SK-N-MC (cell line): ENCODE measurements around the gene USP31.
"Not testable (repeated sequence)": the region's sequence is repeated elsewhere in the genome, so short reads cannot be mapped to it uniquely, and the experiment has no call there.

ENCODE experiments used
- DNase-seq: peaks from one replicate; pipeline ENCODE4 v3.0.0-alpha.2; 2011; ENCODE audit warnings: low read depth, low spot score
- H3K27ac ChIP-seq: fragments of 200-600 bp; sonication (generic); 2 replicates; pipeline ENCODE4 v1.5.1; 2016; ENCODE audit warnings: mixed run types
- H3K36me3 ChIP-seq: fragments of 200-600 bp; sonication (generic); 2 replicates; pipeline ENCODE4 v1.6.1; 2017; ENCODE audit warnings: antibody characterized with exemption, low read length, mixed read lengths; ENCODE audit not compliant: insufficient read depth
- H3K4me3 ChIP-seq: fragments of 200-600 bp; sonication (generic); 2 replicates; pipeline ENCODE4 v1.5.1; 2016
- H3K9ac ChIP-seq: fragments of 200-600 bp; sonication (generic); 2 replicates; pipeline ENCODE4 v1.8.0; 2017; ENCODE audit warnings: mixed run types, mixed read lengths; ENCODE audit not compliant: insufficient read length
- H3K9me3 ChIP-seq: fragments of 200-600 bp; sonication (generic); 2 replicates; pipeline ENCODE4 v1.6.1; 2017; ENCODE audit warnings: low read depth, mild to moderate bottlenecking, antibody characterized with exemption, low read length, moderate library complexity, mixed read lengths
- EZH2 ChIP-seq: fragments of 200-600 bp; sonication (generic); IDR thresholded peaks from one replicate; pipeline ENCODE4 v1.6.1; 2017; ENCODE audit warnings: antibody characterized with exemption
- FOXP2 ChIP-seq: optimal IDR thresholded peaks from 2 replicates; pipeline ENCODE3; 2011; ENCODE audit warnings: mild to moderate bottlenecking, moderate library complexity; ENCODE audit not compliant: insufficient read depth; ENCODE audit errors: extremely low read length, control extremely low read depth
- POLR2AphosphoS5 ChIP-seq: IDR thresholded peaks from 2 replicates; pipeline ENCODE4 v1.6.1; 2012; ENCODE audit warnings: mild to moderate bottlenecking, low read depth, low read length, borderline replicate concordance

The USP31 gene

GRCh38 chr16:23104032-23104955 lies 45.0 kb downstream of the USP31 start:
- H3K9me3 ChIP-seq, result no peaks in the 10 kb centered on the region
- H3K9ac ChIP-seq, result no peak overlapping the region
- H3K36me3 ChIP-seq, result peaks cover 51% of the 10 kb centered on the region
- no peak overlapping the region for H3K4me3 ChIP-seq
- H3K27ac ChIP-seq, result no peak overlapping the region
- no peak for TF ChIP-seq EZH2
- no peak for TF ChIP-seq POLR2AphosphoS5
- no peak for TF ChIP-seq FOXP2
- no peak for DNase-seq

- H3K9me3 ChIP-seq, result no peaks in the 10 kb centered on the region
- TF ChIP-seq FOXP2 (no peak), EZH2 (no peak), POLR2AphosphoS5 (no peak)
- no peak for DNase-seq
- no peak overlapping the region for H3K9ac ChIP-seq
- no peak overlapping the region for H3K27ac ChIP-seq
- H3K36me3 ChIP-seq, result peaks cover 51% of the 10 kb centered on the region
- H3K4me3 ChIP-seq, result no peak overlapping the region
These were observed 45.6 kb downstream of the USP31 start for GRCh38 chr16:23103603-23104002.

- TF ChIP-seq FOXP2, result no peak
- TF ChIP-seq POLR2AphosphoS5, result no peak
- TF ChIP-seq EZH2, result no peak
These were observed 48.2 kb downstream of the USP31 start for GRCh38 chr16:23101012-23101550.

GRCh38 chr16:23096450-23096849 lies 52.8 kb downstream of the USP31 start:
- H3K36me3 ChIP-seq, result peaks cover 24% of the 10 kb centered on the region
- H3K9ac ChIP-seq, DNase-seq, H3K9me3 ChIP-seq, H3K27ac ChIP-seq, H3K4me3 ChIP-seq: not testable (repeated sequence)

More at GRCh38 chr16:23101012-23101550, 48.2 kb downstream of the USP31 start:
- Histone ChIP-seq H3K27ac (no peak overlapping the region), H3K4me3 (no peak overlapping the region), H3K9ac (no peak overlapping the region), H3K9me3 (no peaks in the 10 kb centered on the region), H3K36me3 (peaks cover 42% of the 10 kb centered on the region)
- no peak for DNase-seq

GRCh38 chr16:23094136-23094535 lies 55.1 kb downstream of the USP31 start:
- not testable (repeated sequence) for H3K4me3 ChIP-seq, H3K9me3 ChIP-seq, DNase-seq, H3K27ac ChIP-seq, H3K9ac ChIP-seq
- H3K36me3 ChIP-seq, result peaks cover 20% of the 10 kb centered on the region

- Histone ChIP-seq H3K9ac (no peak overlapping the region), H3K4me3 (no peak overlapping the region), H3K9me3 (no peaks in the 10 kb centered on the region), H3K36me3 (peaks cover 21% of the 10 kb centered on the region), H3K27ac (no peak overlapping the region)
- no peak for TF ChIP-seq POLR2AphosphoS5
- no peak for TF ChIP-seq FOXP2
- TF ChIP-seq EZH2, result no peak
- no peak for DNase-seq
These were observed 56.5 kb downstream of the USP31 start for GRCh38 chr16:23092801-23093117.

- H3K4me3 ChIP-seq, result no peak overlapping the region
- no peak for DNase-seq
- H3K27ac ChIP-seq, result no peak overlapping the region
- TF ChIP-seq POLR2AphosphoS5, result no peak
- no peak for TF ChIP-seq FOXP2
- no peak for TF ChIP-seq EZH2
- peaks cover 21% of the 10 kb centered on the region for H3K36me3 ChIP-seq
- H3K9ac ChIP-seq, result no peak overlapping the region
- H3K9me3 ChIP-seq, result no peaks in the 10 kb centered on the region
These were observed 57.0 kb downstream of the USP31 start for GRCh38 chr16:23092072-23092800.

GRCh38 chr16:23089111-23089510 lies 60.1 kb downstream of the USP31 start:
- Histone ChIP-seq H3K36me3 (peaks cover 28% of the 10 kb centered on the region), H3K4me3 (no peak overlapping the region), H3K27ac (no peak overlapping the region), H3K9me3 (no peaks in the 10 kb centered on the region), H3K9ac (no peak overlapping the region)
- no peak for DNase-seq
- no peak for TF ChIP-seq POLR2AphosphoS5
- no peak for TF ChIP-seq EZH2
- no peak for TF ChIP-seq FOXP2
